ENCODE data around the gene ZBTB43.
A peak's percentile ranks its signal among the peaks of the same experiment; 100 is the strongest.

DNA sequence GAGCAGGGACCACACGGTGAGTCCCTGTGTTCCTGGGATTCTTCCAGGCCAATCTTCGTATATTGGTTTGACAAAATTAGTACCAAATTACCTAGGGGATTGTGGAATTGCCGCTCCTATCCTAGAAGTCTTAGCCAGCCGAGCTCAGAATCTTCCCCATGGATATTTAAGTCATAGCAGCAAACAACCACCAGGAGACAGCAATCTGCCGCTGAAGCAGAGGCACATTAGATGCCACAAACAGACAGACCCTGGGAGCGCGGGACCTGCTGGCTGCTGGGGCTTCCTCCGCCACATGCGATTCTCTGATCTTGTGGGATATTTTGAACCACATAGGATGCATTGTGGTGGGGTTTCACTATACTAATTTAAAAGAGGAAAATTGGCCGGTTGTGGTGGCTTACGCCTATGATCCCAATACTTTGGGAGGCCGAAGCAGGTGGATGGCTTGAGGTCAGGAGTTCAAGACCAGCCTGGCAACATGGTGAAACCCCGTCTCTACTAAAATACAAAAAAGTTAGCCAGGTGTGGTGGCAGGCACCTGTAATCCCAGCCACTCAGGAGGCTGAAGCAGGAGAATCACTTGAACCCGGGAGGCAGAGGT is 31.7 kb upstream of the ZBTB43 start:
- TF ChIP-seq POLR2A (IDR thresholded peaks at IDR 0.05): no peak
- TF ChIP-seq, protein P1, sequence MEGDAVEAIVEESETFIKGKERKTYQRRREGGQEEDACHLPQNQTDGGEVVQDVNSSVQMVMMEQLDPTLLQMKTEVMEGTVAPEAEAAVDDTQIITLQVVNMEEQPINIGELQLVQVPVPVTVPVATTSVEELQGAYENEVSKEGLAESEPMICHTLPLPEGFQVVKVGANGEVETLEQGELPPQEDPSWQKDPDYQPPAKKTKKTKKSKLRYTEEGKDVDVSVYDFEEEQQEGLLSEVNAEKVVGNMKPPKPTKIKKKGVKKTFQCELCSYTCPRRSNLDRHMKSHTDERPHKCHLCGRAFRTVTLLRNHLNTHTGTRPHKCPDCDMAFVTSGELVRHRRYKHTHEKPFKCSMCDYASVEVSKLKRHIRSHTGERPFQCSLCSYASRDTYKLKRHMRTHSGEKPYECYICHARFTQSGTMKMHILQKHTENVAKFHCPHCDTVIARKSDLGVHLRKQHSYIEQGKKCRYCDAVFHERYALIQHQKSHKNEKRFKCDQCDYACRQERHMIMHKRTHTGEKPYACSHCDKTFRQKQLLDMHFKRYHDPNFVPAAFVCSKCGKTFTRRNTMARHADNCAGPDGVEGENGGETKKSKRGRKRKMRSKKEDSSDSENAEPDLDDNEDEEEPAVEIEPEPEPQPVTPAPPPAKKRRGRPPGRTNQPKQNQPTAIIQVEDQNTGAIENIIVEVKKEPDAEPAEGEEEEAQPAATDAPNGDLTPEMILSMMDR (IDR thresholded peaks at IDR 0.05): peak in 5 of 6 experiments; percentile 7 to 37 (median 23)

Data from Peyer's patch (tissue), 4 donors.